Neuronal stem cell (in vitro differentiated cells): Measurements from ENCODE around the gene CTSF.

Source experiments
- DNase-seq: peaks from one replicate; pipeline ENCODE4 v3.0.0-alpha.2; 2013; ENCODE audit warnings: low spot score
- H2AFZ ChIP-seq: one replicate; pipeline ENCODE4 v1.6.1; 2013; ENCODE audit warnings: mild to moderate bottlenecking, low read length, inconsistent platforms
- H2AK5ac ChIP-seq: 2 replicates; pipeline ENCODE4 v1.6.1; 2013; ENCODE audit warnings: low read depth, mild to moderate bottlenecking, inconsistent platforms, low read length, moderate library complexity, mixed read lengths
- H2BK120ac ChIP-seq: 2 replicates; pipeline ENCODE4 v1.6.1; 2013; ENCODE audit warnings: low read depth, mild to moderate bottlenecking, inconsistent platforms, low read length, moderate library complexity, mixed read lengths
- H2BK12ac ChIP-seq: one replicate; pipeline ENCODE4 v1.6.1; 2013; ENCODE audit warnings: low read length, inconsistent platforms
- H2BK15ac ChIP-seq: 2 replicates; pipeline ENCODE4 v1.6.1; 2013; ENCODE audit warnings: mild to moderate bottlenecking, low read length, inconsistent platforms, mixed read lengths
- H2BK5ac ChIP-seq: one replicate; pipeline ENCODE4 v1.6.1; 2013; ENCODE audit warnings: inconsistent platforms, mild to moderate bottlenecking, low read length, moderate library complexity
- H3K14ac ChIP-seq: one replicate; pipeline ENCODE4 v1.6.1; 2013; ENCODE audit warnings: low read length, inconsistent platforms
- H3K18ac ChIP-seq: 2 replicates; pipeline ENCODE4 v1.6.1; 2013; ENCODE audit warnings: low read length, inconsistent platforms
- H3K23ac ChIP-seq: 2 replicates; pipeline ENCODE4 v1.6.1; 2013; ENCODE audit warnings: low read depth, mild to moderate bottlenecking, mixed read lengths, low read length, inconsistent platforms; ENCODE audit not compliant: poor library complexity
- H3K27ac ChIP-seq: replicated peaks from 3 replicates; pipeline ENCODE4 v1.5.1; 2013; ENCODE audit warnings: low read length, inconsistent platforms
- H3K27me3 ChIP-seq, 3 experiments: 2 replicates each; pipeline ENCODE4 v1.6.1; 2013; ENCODE audit warnings: low read length in 3 of 3, mild to moderate bottlenecking in 2 of 3, inconsistent platforms in 1 of 3, low read depth in 1 of 3, mixed read lengths in 1 of 3, moderate library complexity in 1 of 3; ENCODE audit not compliant: control insufficient read depth in 3 of 3, insufficient read depth in 3 of 3
- H3K36me3 ChIP-seq, 2 donors: replicated peaks in 1 of 2; 2 replicates each; pipeline ENCODE4 v1.6.1; 2013; ENCODE audit warnings: low read length in 2 of 2; ENCODE audit not compliant: control insufficient read depth in 2 of 2, insufficient read depth in 2 of 2
- H3K4ac ChIP-seq: 2 replicates; pipeline ENCODE4 v1.6.1; 2013; ENCODE audit warnings: inconsistent platforms, mild to moderate bottlenecking, low read length, moderate library complexity
- H3K4me1 ChIP-seq, 2 donors: 1 replicate in 1 of 2; 2 replicates in 1 of 2; pipeline ENCODE4 v1.6.1; 2013; ENCODE audit warnings: low read length in 2 of 2, low read depth in 1 of 2; ENCODE audit not compliant: control insufficient read depth in 2 of 2, insufficient read depth in 1 of 2
- H3K4me2 ChIP-seq: one replicate; pipeline ENCODE4 v1.6.1; 2013; ENCODE audit warnings: mild to moderate bottlenecking, low read length, inconsistent platforms; ENCODE audit not compliant: insufficient read depth, poor library complexity, severe bottlenecking
- H3K4me3 ChIP-seq, 2 donors: 2 replicates each; pipeline ENCODE4 v1.5.1; 2013; ENCODE audit warnings: low read length in 2 of 2, mild to moderate bottlenecking in 2 of 2, inconsistent platforms in 1 of 2, moderate library complexity in 1 of 2
- H3K79me1 ChIP-seq: one replicate; pipeline ENCODE4 v1.6.1; 2013; ENCODE audit warnings: low read depth, mild to moderate bottlenecking, inconsistent platforms, low read length, moderate library complexity
- H3K9ac ChIP-seq: one replicate; pipeline ENCODE4 v1.6.1; 2013; ENCODE audit warnings: mild to moderate bottlenecking, low read depth, low read length, inconsistent platforms; ENCODE audit not compliant: poor library complexity
- H3K9me3 ChIP-seq, 2 donors: replicated peaks in 1 of 2; 2 replicates each; pipeline versions ENCODE3 to v1.6.1; 2013; ENCODE audit warnings: low read length in 2 of 2, mild to moderate bottlenecking in 2 of 2, inconsistent platforms in 1 of 2, low read depth in 1 of 2, mixed read lengths in 1 of 2, moderate library complexity in 1 of 2; ENCODE audit not compliant: control insufficient read depth in 2 of 2, insufficient read depth in 1 of 2
- H4K8ac ChIP-seq: one replicate; pipeline ENCODE4 v1.6.1; 2013; ENCODE audit warnings: low read depth, mild to moderate bottlenecking, inconsistent platforms, low read length, moderate library complexity
- H4K91ac ChIP-seq: one replicate; pipeline ENCODE4 v1.6.1; 2013; ENCODE audit warnings: low read length, low read depth, mild to moderate bottlenecking, inconsistent platforms; ENCODE audit not compliant: poor library complexity
- WGBS, 2 donors: extraction: QIAGEN DNeasy Blood & Tissue Kit; methylation state at CpG; one replicate each; pipeline ENCODE4 v1.1.7; 2013; ENCODE audit warnings: missing lambda C conversion rate in 2 of 2, mixed read lengths in 1 of 2; ENCODE audit not compliant: insufficient read length in 2 of 2, insufficient replicate concordance in 1 of 2; ENCODE audit errors: extremely low coverage in 2 of 2; 5-methylcytosine and 5-hydroxymethylcytosine counted together

Gene CTSF

DNA sequence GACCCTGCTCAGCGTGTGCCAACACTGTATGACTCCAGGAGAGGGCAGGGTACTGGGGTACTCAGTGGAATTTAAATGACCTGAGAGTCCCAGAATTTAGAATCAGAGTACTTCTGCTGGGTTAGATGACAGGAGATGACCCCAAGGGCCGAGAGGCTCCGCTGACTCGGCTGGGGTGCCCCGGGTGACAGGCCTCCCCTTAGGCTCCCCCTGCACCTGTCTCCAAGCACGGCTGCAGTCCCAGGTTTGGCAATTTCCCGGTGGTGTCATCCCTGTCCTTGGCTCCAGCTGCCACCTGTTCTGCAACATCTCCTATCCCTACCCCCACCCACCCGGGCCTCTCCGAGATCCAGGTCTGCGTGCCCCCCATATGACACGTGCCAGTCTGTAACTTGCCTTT lies 20.4 kb downstream of the CTSF start:
- peak overlapping the region; percentile 21 for H2AFZ ChIP-seq
- peaks cover 17 to 32% of the 10 kb centered on the region in 2 donors for H3K4me1 ChIP-seq
- no peak overlapping the region for H2BK12ac ChIP-seq
- H3K9ac ChIP-seq: no peak overlapping the region
- H2AK5ac ChIP-seq: peak overlapping the region; percentile 78
- no peak for DNase-seq
- H3K4me2 ChIP-seq: peak overlapping the region; percentile 89
- no peak overlapping the region for H2BK120ac ChIP-seq
- H3K18ac ChIP-seq: peak overlapping the region; percentile 41
- peak overlapping the region; percentile 59 for H3K27ac ChIP-seq
- no peak overlapping the region for H3K23ac ChIP-seq
- no peak overlapping the region for H3K4me3 ChIP-seq
- peak overlapping the region; percentile 79 for H2BK15ac ChIP-seq
- no CpG with 5 or more reads among the region's 11 CpGs for WGBS, 2 donors
- H3K14ac ChIP-seq: no peak overlapping the region
- H3K79me1 ChIP-seq: no peaks in the 10 kb centered on the region
- H3K4ac ChIP-seq: no peak overlapping the region
- H3K36me3 ChIP-seq: peaks cover under 1 to 2% of the 10 kb centered on the region in 2 donors
- H3K27me3 ChIP-seq: no peaks in the 10 kb centered on the region
- no peak overlapping the region for H4K91ac ChIP-seq
- no peak overlapping the region for H2BK5ac ChIP-seq
- no peaks in the 10 kb centered on the region for H3K9me3 ChIP-seq
- H4K8ac ChIP-seq: no peak overlapping the region

DNA sequence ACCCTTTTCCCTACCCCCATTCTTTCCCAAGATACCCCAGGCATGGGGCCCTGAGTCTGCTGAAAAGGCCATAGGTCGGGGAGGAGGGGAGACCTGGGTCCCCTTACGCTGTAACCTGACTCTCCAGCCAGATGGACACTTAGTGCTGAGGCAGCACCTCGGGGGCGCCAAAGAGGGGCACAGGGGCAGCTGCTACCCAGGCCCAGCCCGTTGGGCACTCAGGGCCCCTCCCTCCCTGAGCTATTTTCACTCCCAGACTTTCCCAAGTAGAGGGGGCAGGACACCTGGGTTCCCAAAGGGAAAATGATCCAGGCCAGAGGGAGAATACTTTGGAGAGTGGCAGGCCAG lies 20.8 kb downstream of the CTSF start:
- Histone ChIP-seq H4K8ac (no peak overlapping the region), H3K79me1 (no peaks in the 10 kb centered on the region), H3K9me3 (no peaks in the 10 kb centered on the region), H3K4me3 (no peak overlapping the region), H2BK15ac (peak overlapping the region; percentile 79), H3K4me1 (peaks cover 19 to 32% of the 10 kb centered on the region in 2 donors), H2AK5ac (peak overlapping the region; percentile 78), H3K14ac (no peak overlapping the region), H3K9ac (peak overlapping the region; percentile 50), H3K36me3 (peaks cover 2 to 4% of the 10 kb centered on the region in 2 donors), H2BK12ac (no peak overlapping the region), H3K4me2 (peak overlapping the region; percentile 89), H4K91ac (no peak overlapping the region), H3K23ac (no peak overlapping the region), H3K27ac (peak overlapping the region; percentile 65), H3K27me3 (no peaks in the 10 kb centered on the region), H2BK120ac (peak overlapping the region; percentile 75), H3K4ac (no peak overlapping the region), H2BK5ac (peak overlapping the region; percentile 90), H2AFZ (peak overlapping the region; percentile 21), H3K18ac (peak overlapping the region; percentile 41)
- no CpG with 5 or more reads among the region's 5 CpGs for WGBS, 2 donors
- DNase-seq: peak; percentile 55

DNA sequence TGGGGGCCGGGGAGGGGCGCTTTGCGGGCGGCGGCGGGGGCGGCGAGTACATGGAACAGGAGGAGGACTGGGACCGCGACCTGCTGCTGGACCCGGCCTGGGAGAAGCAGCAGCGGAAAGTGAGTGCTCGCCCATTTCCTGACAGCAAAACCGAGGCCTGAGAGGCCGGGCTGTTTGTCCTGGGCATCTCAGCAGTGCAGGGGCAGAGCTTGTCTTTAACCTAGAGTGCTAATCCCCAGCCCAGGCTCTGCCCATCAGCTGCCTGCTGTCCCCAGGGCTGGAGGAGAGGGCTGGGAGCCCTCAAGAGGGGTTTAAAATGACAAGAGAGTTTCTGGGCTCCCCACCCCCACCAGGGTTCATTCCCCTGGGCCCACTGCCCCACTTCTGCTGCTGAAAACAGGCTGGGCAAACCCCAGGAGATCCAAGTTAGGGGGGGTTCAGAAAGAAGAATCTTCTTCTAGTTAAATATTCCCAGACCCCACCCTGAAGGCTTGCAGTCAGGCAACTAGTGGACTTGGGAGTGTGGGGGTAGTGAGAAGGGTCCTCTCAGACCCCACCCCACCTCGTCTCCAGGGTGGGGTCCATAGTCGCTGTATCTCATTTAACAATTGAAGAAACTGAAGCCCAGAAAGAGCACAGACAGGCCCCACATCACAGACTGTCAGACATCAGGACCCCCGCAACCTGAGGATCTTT lies 21.3 kb downstream of the CTSF start:
- H2BK15ac ChIP-seq: peak overlapping the region; percentile 94
- peak overlapping the region in 1 of 2 donors; percentile 73 for H3K4me3 ChIP-seq
- no peaks in the 10 kb centered on the region for H3K79me1 ChIP-seq
- H4K8ac ChIP-seq: no peak overlapping the region
- peak; percentile 29 for DNase-seq
- H2AFZ ChIP-seq: peak overlapping the region; percentile 97
- H2AK5ac ChIP-seq: peak overlapping the region; percentile 53
- H2BK12ac ChIP-seq: no peak overlapping the region
- no peaks in the 10 kb centered on the region for H3K27me3 ChIP-seq
- H3K4me1 ChIP-seq: peaks cover 19 to 32% of the 10 kb centered on the region in 2 donors
- no CpG with 5 or more reads among the region's 18 CpGs for WGBS, 2 donors
- H4K91ac ChIP-seq: no peak overlapping the region
- no peak overlapping the region for H3K9ac ChIP-seq
- peak overlapping the region; percentile 75 for H2BK120ac ChIP-seq
- H3K27ac ChIP-seq: peak overlapping the region; percentile 65
- no peak overlapping the region for H3K4ac ChIP-seq
- no peaks in the 10 kb centered on the region for H3K9me3 ChIP-seq
- peak overlapping the region; percentile 89 for H3K4me2 ChIP-seq
- peak overlapping the region; percentile 18 for H3K23ac ChIP-seq
- H3K18ac ChIP-seq: peak overlapping the region; percentile 85
- peak overlapping the region; percentile 90 for H2BK5ac ChIP-seq
- H3K14ac ChIP-seq: no peak overlapping the region
- peaks cover 3 to 10% of the 10 kb centered on the region in 2 donors for H3K36me3 ChIP-seq

DNA sequence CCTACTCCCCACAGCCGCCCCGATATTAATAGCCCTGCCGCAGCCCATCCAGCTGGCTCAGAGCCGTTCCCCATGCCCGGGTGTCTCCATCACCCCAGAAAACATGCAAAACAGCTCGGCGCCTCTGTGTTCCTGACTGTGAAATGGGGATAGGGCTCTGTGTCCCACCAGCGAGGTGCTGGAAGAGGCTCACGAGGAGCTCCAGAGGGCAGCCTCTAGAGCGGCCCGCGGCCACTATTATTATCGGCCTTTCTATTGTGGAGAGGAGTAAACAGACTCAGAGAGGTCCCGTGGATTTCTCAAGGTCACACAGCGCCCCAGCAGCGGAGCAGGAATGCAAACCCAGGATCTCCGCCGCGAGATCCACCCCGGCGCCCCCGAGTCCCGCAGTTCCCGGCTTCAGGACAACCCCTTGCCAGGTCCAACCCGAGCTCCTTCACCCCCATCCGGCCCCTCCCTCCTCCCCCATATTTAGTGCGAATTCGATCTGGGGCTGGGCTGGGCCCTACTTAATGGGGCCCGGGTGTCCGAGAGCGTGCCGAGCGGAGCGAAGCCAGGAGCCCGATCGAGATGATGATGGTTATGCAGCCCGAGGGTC lies 21.9 kb downstream of the CTSF start, which contains the start of gene ACTN3:
ACTN3 (plus strand) TSS at position 536 of the 598 bp plus-strand sequence; CDS start at position 571, 35 bp downstream.
- no CpG with 5 or more reads among the region's 37 CpGs for whole genome bisulfite sequencing, 2 donors
- Histone ChIP-seq H3K23ac (peak within 1 kb of the TSS; percentile 82), H3K4me2 (peak within 1 kb of the TSS; percentile 93), H3K4ac (no peak within 1 kb of the TSS), H3K79me1 (no peaks in the 10 kb centered on the region), H2AK5ac (peak within 1 kb of the TSS; percentile 78), H3K18ac (peak within 1 kb of the TSS; percentile 95), H2BK5ac (peak within 1 kb of the TSS; percentile 90), H2AFZ (peak within 1 kb of the TSS; percentile 97), H3K36me3 (peaks cover 5 to 16% of the 10 kb centered on the region in 2 donors), H2BK15ac (peak within 1 kb of the TSS; percentile 94), H3K27ac (peak within 1 kb of the TSS; percentile 67), H3K9me3 (no peaks in the 10 kb centered on the region), H3K9ac (peak within 1 kb of the TSS; percentile 96), H2BK120ac (peak within 1 kb of the TSS; percentile 75), H4K8ac (no peak within 1 kb of the TSS), H3K27me3 (no peaks in the 10 kb centered on the region), H3K4me3 (peak within 1 kb of the TSS; percentile 86 to 87), H3K14ac (peak within 1 kb of the TSS; percentile 59), H2BK12ac (no peak within 1 kb of the TSS), H4K91ac (no peak within 1 kb of the TSS), H3K4me1 (peaks cover 19 to 32% of the 10 kb centered on the region in 2 donors)
- peak; percentile 66 for DNase-seq
